ENCODE data around the gene LLGL1.

Gene LLGL1

GRCh38 chr17:18254888-18255649 is 29.6 kb downstream of the LLGL1 start:
- ATAC-seq: no peak
- no peak for TF ChIP-seq PPARA (CRISPR knock-in tag; IDR thresholded peaks at IDR 0.05; ENCODE audit: borderline replicate concordance)
- peak; percentile 99 for TF ChIP-seq ZFP3 (CRISPR knock-in tag; IDR thresholded peaks at IDR 0.05)
- TF ChIP-seq TCF4 (CRISPR knock-in tag; IDR thresholded peaks at IDR 0.05; ENCODE audit: borderline replicate concordance): no peak
- no peak for TF ChIP-seq PATZ1 (CRISPR knock-in tag; IDR thresholded peaks at IDR 0.05; ENCODE audit: borderline replicate concordance)

GRCh38 chr17:18256351-18256750 is 30.9 kb downstream of the LLGL1 start:
- no peak for ATAC-seq
- TF ChIP-seq POU6F1 (CRISPR knock-in tag; IDR thresholded peaks at IDR 0.05; ENCODE audit: borderline replicate concordance, low read depth) (no peak), SNAI2 (CRISPR knock-in tag; IDR thresholded peaks at IDR 0.05) (no peak), TOX (CRISPR knock-in tag; IDR thresholded peaks at IDR 0.05; ENCODE audit: borderline replicate concordance) (no peak), CSRNP3 (CRISPR knock-in tag; IDR thresholded peaks at IDR 0.05) (no peak), ZC3H10 (CRISPR knock-in tag; IDR thresholded peaks at IDR 0.05) (no peak), ZNF70 (CRISPR knock-in tag; IDR thresholded peaks at IDR 0.05) (no peak), BACH2 (CRISPR knock-in tag; IDR thresholded peaks at IDR 0.05; ENCODE audit: borderline replicate concordance) (no peak), ZFP3 (CRISPR knock-in tag; IDR thresholded peaks at IDR 0.05) (no peak), ZFP30 (CRISPR knock-in tag; IDR thresholded peaks at IDR 0.05) (no peak), PATZ1 (CRISPR knock-in tag; IDR thresholded peaks at IDR 0.05; ENCODE audit: borderline replicate concordance) (no peak), TCF4 (CRISPR knock-in tag; IDR thresholded peaks at IDR 0.05; ENCODE audit: borderline replicate concordance) (no peak), ARNTL (CRISPR knock-in tag; IDR thresholded peaks at IDR 0.05; ENCODE audit: borderline replicate concordance, low read depth) (no peak), CSDC2 (CRISPR knock-in tag; IDR thresholded peaks at IDR 0.05) (no peak)

- TF ChIP-seq PPARA (CRISPR knock-in tag; IDR thresholded peaks at IDR 0.05; ENCODE audit: borderline replicate concordance) (no peak), TOX (CRISPR knock-in tag; IDR thresholded peaks at IDR 0.05; ENCODE audit: borderline replicate concordance) (no peak), TCF4 (CRISPR knock-in tag; IDR thresholded peaks at IDR 0.05; ENCODE audit: borderline replicate concordance) (no peak), ZNF70 (CRISPR knock-in tag; IDR thresholded peaks at IDR 0.05) (no peak), OSR1 (CRISPR knock-in tag; IDR thresholded peaks at IDR 0.05) (no peak), GLIS3 (CRISPR knock-in tag; IDR thresholded peaks at IDR 0.05) (no peak), CSRNP3 (CRISPR knock-in tag; IDR thresholded peaks at IDR 0.05) (no peak), TSHZ2 (CRISPR knock-in tag; IDR thresholded peaks at IDR 0.05) (no peak), ISL1 (CRISPR knock-in tag; IDR thresholded peaks at IDR 0.05) (no peak), ZFP3 (CRISPR knock-in tag; IDR thresholded peaks at IDR 0.05) (no peak)
- no peak for ATAC-seq
Measured at GRCh38 chr17:18256776-18257175, 31.3 kb downstream of the LLGL1 start.
